Omental fat pad (tissue), 4 donors: ENCODE data around the gene CUEDC2. TPM values are rescaled to one million over a fixed set of nuclear protein-coding genes. Genes with fewer than 3 reads are reported as not detected.

Experiments used
- ATAC-seq: fragments of 150-250 bp; one replicate; pipeline ENCODE4 v1.9.1; 2016; ENCODE audit warnings: mild to moderate bottlenecking, moderate library complexity; ENCODE audit not compliant: low FRiP score
- DNase-seq: peaks from one replicate; pipeline ENCODE4 v3.0.0-alpha.2; 2019; ENCODE audit warnings: low spot score
- total RNA-seq, 4 donors: library from RNA; depleted of rRNA; stranded (reverse); fragments of >200 nt; gene quantifications; one replicate each; pipeline ENCODE4 v1.1.0, GENCODE V29; 2016
- TF ChIP-seq, protein P1 (sequence below), 3 donors: fragments of 450-650 bp; IDR thresholded peaks; one replicate each; pipeline ENCODE4 v1.5.1; 2016 to 2017; ENCODE audit warnings: antibody characterized with exemption in 3 of 3, mild to moderate bottlenecking in 3 of 3, moderate library complexity in 2 of 3

The CUEDC2 gene
- total RNA-seq, 4 donors from 2014 or later = 41.1 to 51.6 (median 47.2) TPM

DNA sequence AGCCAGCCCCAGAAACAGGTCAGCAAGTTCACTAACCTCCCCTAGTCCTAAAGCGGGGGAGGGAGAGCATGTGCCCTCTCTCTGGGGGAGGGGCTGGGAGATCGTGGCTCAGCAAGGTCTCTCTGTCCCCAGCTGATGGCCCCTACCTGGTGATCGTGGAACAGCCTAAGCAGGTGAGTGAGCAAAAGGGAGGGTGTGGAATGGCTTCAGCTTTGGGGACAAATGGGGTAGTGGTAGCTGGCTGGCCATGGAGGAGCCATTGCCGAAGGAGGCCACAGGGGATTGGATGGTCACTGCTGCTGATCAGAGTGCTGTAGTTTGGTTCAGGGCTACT is 36.1 kb downstream of the CUEDC2 start:
- no peak for ATAC-seq
- TF ChIP-seq, protein P1, sequence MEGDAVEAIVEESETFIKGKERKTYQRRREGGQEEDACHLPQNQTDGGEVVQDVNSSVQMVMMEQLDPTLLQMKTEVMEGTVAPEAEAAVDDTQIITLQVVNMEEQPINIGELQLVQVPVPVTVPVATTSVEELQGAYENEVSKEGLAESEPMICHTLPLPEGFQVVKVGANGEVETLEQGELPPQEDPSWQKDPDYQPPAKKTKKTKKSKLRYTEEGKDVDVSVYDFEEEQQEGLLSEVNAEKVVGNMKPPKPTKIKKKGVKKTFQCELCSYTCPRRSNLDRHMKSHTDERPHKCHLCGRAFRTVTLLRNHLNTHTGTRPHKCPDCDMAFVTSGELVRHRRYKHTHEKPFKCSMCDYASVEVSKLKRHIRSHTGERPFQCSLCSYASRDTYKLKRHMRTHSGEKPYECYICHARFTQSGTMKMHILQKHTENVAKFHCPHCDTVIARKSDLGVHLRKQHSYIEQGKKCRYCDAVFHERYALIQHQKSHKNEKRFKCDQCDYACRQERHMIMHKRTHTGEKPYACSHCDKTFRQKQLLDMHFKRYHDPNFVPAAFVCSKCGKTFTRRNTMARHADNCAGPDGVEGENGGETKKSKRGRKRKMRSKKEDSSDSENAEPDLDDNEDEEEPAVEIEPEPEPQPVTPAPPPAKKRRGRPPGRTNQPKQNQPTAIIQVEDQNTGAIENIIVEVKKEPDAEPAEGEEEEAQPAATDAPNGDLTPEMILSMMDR (IDR thresholded peaks at IDR 0.05) = no peak
- no peak for DNase-seq

DNA sequence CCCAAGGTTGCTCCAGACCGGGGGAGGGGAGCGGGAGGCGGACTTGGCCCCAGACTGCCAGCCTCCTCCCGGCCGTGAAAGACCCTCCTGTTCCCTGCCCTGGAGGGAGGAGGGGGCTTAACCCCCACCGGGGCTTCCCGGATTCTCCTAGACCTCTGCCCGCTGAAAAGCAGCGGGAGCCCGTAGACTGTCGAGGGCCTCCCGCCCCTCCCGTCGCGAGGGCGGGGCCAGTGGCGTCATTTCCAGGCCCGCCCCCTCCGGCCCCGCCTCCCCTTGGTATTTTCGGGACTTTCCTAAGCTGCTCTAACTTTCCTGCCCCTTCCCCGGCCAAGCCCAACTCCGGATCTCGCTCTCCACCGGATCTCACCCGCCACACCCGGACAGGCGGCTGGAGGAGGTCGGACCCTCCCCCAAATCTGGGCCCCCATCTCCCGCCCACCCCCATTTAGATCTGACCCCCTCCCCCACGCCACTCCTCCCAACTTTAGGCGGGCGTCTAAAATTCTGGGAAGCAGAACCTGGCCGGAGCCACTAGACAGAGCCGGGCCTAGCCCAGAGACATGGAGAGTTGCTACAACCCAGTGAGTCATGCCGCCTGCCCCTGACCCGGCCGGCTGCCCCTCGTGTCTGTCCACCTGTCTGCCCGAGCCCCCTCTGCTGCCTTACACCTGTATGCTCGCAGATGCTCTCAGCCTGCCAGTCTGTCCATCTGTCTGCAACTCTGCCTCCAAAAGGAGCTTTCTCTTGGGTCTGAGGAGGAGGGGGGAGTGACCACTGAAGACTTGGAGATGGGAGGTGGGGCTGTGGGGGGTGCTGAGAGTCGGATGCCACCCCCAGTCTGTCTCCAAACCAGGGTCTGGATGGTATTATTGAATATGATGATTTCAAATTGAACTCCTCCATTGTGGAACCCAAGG is 36.7 kb downstream of the CUEDC2 start, which contains the start of gene NFKB2:
NFKB2 (plus strand) TSS at position 306 of the 917 bp plus-strand sequence; CDS start at position 561, 255 bp downstream.
- ATAC-seq (peak; percentile 61), DNase-seq (peak; percentile 82)
- TF ChIP-seq, protein P1 (IDR thresholded peaks at IDR 0.05) = no peak

DNA sequence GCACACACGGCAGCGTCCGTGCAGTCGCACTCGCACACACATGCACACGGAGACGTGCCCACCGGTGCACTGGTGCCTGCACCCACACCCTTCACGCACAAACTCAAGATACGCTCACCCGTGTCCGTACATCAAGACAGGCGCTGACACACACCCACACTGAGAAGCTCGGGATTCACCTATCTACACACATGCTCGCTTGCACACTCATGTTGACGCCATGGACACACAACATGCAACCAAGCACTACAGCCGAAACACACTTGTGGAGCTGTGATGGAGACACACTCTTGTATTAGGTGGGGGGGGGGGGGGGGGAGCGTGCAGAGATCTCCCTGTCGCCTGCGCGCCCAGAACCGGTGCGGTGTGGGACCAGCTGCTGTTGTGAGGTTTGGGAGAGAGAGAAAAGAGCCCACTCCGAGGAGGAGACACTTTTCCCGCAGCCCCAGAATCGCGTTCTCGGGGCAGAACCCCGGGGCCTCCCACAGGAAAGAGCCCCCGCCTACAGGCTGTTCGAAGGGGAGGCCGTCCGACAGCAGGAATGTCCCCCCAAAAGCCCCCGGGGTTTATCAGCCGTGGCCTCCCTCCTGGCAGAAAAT is 37.5 kb downstream of the CUEDC2 start:
- no peak for DNase-seq
- ATAC-seq = peak; percentile 19
- TF ChIP-seq, protein P1 (IDR thresholded peaks at IDR 0.05) = no peak

DNA sequence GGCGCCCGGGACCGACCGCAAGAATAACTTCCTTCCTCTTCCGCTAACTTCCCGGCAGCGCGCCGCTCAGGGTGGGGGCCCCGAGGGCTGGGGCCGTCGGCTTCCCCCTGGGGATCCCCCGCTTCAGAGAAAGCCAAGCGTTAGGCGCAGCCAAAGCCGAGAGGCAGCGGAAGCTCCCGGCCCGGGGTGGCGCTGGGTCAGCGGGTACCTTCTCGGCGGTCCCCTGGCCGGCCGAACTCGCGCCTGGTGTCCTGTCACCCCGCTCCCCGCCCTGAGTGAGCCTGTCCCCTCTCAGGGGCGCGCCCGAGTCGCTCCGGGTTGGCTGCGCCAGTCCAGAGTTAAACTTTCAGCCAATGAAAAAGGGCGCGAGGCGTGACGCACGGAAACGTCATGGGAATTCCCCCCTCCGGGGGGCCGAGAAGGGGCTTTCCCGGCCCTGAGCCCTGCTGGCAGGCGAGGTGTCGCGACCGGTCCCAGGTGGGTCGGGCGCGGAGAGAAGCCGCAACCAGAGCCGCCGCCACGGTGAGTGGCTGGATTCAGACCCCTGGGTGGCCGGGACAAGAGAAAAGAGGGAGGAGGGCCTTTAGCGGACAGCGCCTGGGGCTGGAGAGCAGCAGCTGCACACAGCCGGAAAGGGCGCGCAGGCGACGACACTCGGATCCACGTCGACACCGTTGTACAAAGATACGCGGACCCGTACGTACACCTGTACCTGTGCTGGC is 38.1 kb downstream of the CUEDC2 start:
- ATAC-seq = peak; percentile 88
- DNase-seq = peak; percentile 89
- TF ChIP-seq, protein P1 (IDR thresholded peaks at IDR 0.05) = peak in 1 of 3 donors; percentile 77

DNA sequence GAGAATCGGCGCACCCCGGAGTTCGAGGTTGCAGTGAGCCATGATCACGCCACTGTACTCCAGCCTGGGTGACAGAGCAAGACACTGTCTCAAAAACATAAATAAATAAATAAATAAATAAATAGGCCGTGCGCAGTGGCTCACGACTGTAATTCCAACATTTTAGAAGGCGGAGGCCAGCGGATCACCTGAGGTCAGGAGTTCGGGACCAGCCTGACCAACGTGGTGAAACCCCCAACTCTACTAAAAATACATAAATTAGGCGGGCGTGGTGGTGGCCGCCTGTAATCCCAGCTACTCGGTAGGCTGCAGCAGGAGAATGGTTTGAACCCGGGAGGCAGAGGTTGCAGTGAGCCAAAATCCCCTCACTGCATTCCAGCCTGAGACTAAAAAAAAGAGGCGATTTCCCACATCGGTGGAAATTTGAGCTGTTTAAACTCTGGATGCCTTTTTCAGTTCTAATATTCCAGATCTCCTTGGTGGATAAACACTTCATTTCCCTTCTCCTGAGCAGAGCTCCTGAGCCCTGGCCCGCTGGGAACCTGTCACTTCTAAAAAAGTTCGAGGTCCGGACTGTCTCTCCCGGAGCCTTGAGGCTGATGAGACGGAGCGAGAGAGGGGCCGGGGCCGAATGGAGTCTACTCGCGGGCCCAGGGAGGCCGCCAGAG is 38.8 kb downstream of the CUEDC2 start:
- DNase-seq = no peak
- TF ChIP-seq, protein P1 (IDR thresholded peaks at IDR 0.05) = peak in 1 of 3 donors; percentile 86
- no peak for ATAC-seq

DNA sequence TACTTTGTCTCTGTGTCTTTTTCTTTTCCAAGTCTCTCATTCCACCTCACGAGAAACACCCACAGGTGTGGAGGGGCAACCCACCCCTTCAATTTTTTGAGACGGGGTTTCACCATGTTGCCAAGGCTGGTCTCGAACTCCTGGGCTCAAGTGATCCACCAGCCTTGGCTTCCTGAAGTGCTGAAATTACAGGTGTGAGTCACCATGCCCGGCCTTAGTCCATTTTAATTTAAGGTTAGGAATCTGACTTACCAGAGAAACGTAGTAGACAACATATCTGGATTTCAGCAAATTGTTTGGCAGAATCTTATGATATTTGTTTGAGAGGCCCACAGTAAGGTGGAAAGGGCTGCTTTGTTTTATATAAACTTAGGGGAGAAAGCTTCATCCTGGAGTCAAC is 40.1 kb downstream of the CUEDC2 start:
- DNase-seq = no peak
- TF ChIP-seq, protein P1 (IDR thresholded peaks at IDR 0.05) = no peak
- ATAC-seq = no peak
